GM12878 (cell line): Measurements from ENCODE around the gene CDC34. TPM values are rescaled to one million over a fixed set of nuclear protein-coding genes. Genes with fewer than 3 reads are reported as not detected.

ENCODE experiments used
- CHD4 ChIP-seq: fragments of 200-600 bp; sonication (generic); IDR thresholded peaks from 2 replicates; pipeline ENCODE4 v1.6.1; 2016; ENCODE audit warnings: mild to moderate bottlenecking
- CTCF ChIP-seq, 3 experiments: IDR thresholded peaks in 2 of 3; conservative IDR thresholded peaks in 1 of 3; 2 replicates each; pipeline ENCODE4 v1.5.1; 2011; ENCODE audit warnings: low read depth in 3 of 3, low read length in 3 of 3, mild to moderate bottlenecking in 3 of 3, control low read depth in 2 of 3, moderate library complexity in 2 of 3, inconsistent platforms in 1 of 3, mixed read lengths in 1 of 3; ENCODE audit not compliant: control insufficient read depth in 2 of 3, insufficient read depth in 1 of 3; ENCODE audit errors: extremely low read depth in 1 of 3
- FOS ChIP-seq: IDR thresholded peaks from 3 replicates; pipeline ENCODE4 v1.6.1; 2011; ENCODE audit warnings: borderline replicate concordance; ENCODE audit not compliant: insufficient read length; ENCODE audit errors: extremely low read depth
- IKZF1 ChIP-seq: fragments of 450-650 bp; conservative IDR thresholded peaks from 2 replicates; pipeline ENCODE4 v1.6.1; 2017; ENCODE audit warnings: antibody characterized with exemption, mild to moderate bottlenecking
- LARP7 ChIP-seq: fragments of 450-650 bp; IDR thresholded peaks from 2 replicates; pipeline ENCODE4 v1.6.1; 2017; ENCODE audit warnings: mild to moderate bottlenecking
- MLLT1 ChIP-seq: fragments of 450-650 bp; IDR thresholded peaks from 2 replicates; pipeline ENCODE4 v1.6.1; 2016; ENCODE audit warnings: mild to moderate bottlenecking
- NFYA ChIP-seq: IDR thresholded peaks from 2 replicates; pipeline ENCODE4 v1.6.1; 2011; ENCODE audit warnings: low read depth, mild to moderate bottlenecking, low read length, improper control_type of control experiment, borderline replicate concordance
- NRF1 ChIP-seq: conservative IDR thresholded peaks from 2 replicates; pipeline ENCODE4 v1.6.1; 2011; ENCODE audit warnings: mild to moderate bottlenecking, low read depth, low read length, improper control_type of control experiment
- PRDM15 ChIP-seq: fragments of 450-650 bp; formaldehyde crosslinking; IDR thresholded peaks from 2 replicates; pipeline ENCODE4 v1.4.0; 2020; ENCODE audit warnings: mild to moderate bottlenecking, moderate library complexity
- RB1 ChIP-seq: fragments of 450-650 bp; formaldehyde crosslinking; IDR thresholded peaks from 2 replicates; pipeline ENCODE4 v1.6.1; 2017; ENCODE audit warnings: mild to moderate bottlenecking, borderline replicate concordance
- SP1 ChIP-seq: IDR thresholded peaks from one replicate; pipeline ENCODE4 v1.6.1; 2011; ENCODE audit warnings: low read depth, low read length
- STAT1 ChIP-seq: fragments of 450-650 bp; conservative IDR thresholded peaks from 2 replicates; pipeline ENCODE4 v1.6.1; 2014; ENCODE audit warnings: antibody characterized with exemption, mild to moderate bottlenecking
- TARDBP ChIP-seq: IDR thresholded peaks from 2 replicates; pipeline ENCODE4 v1.6.1; 2016; ENCODE audit warnings: borderline replicate concordance
- ZBTB11 ChIP-seq: fragments of 450-650 bp; formaldehyde crosslinking; IDR thresholded peaks from 2 replicates; pipeline ENCODE4 v1.5.0; 2022; ENCODE audit warnings: mild to moderate bottlenecking, missing genetic modification characterization
- ZZZ3 ChIP-seq: IDR thresholded peaks from 2 replicates; pipeline ENCODE4 v1.6.1; 2011; ENCODE audit warnings: low read depth; ENCODE audit not compliant: control insufficient read depth, insufficient read length
- polyA plus RNA-seq, 11 experiments: library from polyadenylated mRNA; depleted of rRNA in 4 of 11; unstranded in 6 of 11; stranded (reverse) in 5 of 11; fragments of >200 nt; fragmentation: Nextera tagmentation in 4 of 11; fragmentation: Illumina TruSeq in 1 of 11; extraction: Ambion mirVana in 4 of 11; extraction: Trizol in 1 of 11; gene quantifications; 1 replicate in 1 of 11; 2 replicates in 10 of 11; pipeline versions ENCODE4 v1.2.1 to v1.2.3, GENCODE V29; 2011 to 2016; ENCODE audit warnings: inconsistent platforms in 2 of 11, missing spikeins in 2 of 11, low read depth in 1 of 11
- total RNA-seq, 4 experiments: library from RNA; depleted of rRNA in 3 of 4; stranded (reverse); fragments of >200 nt in 3 of 4; fragmentation: Illumina TruSeq in 1 of 4; extraction: Trizol in 1 of 4; gene quantifications; 2 replicates each; pipeline versions ENCODE4 v1.2.1 to v1.2.3, GENCODE V29; 2013 to 2021

CDC34 gene
- total and polyA plus RNA-seq, 10 of the 15 experiments (the other 5 are each of a cell fraction or from before 2014, with no cell fraction given) = 0.31 to 48.9 (median 28.5) TPM

- TF ChIP-seq PRDM15 (no peak), LARP7 (peak; percentile 85), NFYA (no peak), CHD4 (no peak), CTCF (IDR thresholded peaks at IDR 0.05 in 2 of 3, conservative IDR thresholded peaks at IDR 0.05 in 1 of 3; ENCODE audit: control insufficient read depth in 2 of 3, extremely low read depth in 1 of 3, insufficient read depth in 1 of 3, low read depth in 3 of 3, low read length in 3 of 3) (0 out of 6 replicates have a peak, but pooled peaks of 1 of the 3 experiments have one; percentile 7), IKZF1 (peak; percentile 100), ZZZ3 (no peak), ZBTB11 (CRISPR knock-in tag) (no peak), RB1 (peak; percentile 73), MLLT1 (no peak), TARDBP (no peak), STAT1 (0 out of 2 replicates have a peak, but pooled peaks have one; percentile 29), SP1 (no peak), NRF1 (peak; percentile 86), FOS (no peak)
Measured at GRCh38 chr19:531009-531752, 379 bp upstream of the CDC34 start (continued).
